M059J (cell line): ENCODE data around the gene SFXN5. TPM values are rescaled to one million over a fixed set of nuclear protein-coding genes. Genes with fewer than 3 reads are reported as not detected.
A peak's percentile ranks its signal among the peaks of the same experiment; 100 is the strongest.

Experiments
- DNase-seq: peaks from one replicate; pipeline ENCODE4 v3.0.0-alpha.2; 2012; ENCODE audit warnings: low read depth
- total RNA-seq: library from RNA; depleted of rRNA; stranded (reverse); fragments of >200 nt; shearing (Covaris generic); gene quantifications from 2 replicates; pipeline ENCODE4 v1.2.3, GENCODE V29; 2014

Gene SFXN5
- total RNA-seq, 1 experiment from 2014 or later, result 17.3 TPM

DNA sequence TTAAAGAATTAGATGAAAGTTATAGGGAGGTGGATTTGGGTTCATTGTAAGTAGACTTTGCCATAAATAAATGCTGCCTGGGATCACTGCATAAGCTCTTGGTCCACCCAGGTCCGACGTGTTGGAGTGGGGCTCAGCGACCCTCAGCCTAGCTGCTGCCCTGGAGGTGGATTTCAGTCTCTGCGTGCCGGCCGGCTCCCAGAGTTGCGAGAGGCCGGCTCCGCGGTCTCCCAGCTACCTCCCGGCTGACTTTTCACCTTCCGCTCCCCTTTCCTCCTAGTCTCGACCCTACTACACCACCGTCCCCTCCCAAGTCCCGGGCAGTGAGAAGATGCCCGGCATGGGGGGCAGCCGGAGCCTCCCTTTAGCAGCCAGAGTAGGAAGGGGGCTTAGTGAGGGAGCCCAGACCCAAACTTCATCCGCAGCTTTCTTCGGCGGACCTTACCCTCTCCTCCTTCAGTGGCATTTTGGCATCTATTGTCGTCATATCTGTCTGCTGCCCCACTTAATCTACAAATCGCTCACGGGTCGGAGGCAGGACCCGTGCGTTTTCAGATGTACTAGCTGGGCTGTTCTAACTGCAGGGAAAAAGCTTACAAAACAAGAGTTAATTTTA is 146.1 kb downstream of the SFXN5 start:
- DNase-seq, result no peak

DNA sequence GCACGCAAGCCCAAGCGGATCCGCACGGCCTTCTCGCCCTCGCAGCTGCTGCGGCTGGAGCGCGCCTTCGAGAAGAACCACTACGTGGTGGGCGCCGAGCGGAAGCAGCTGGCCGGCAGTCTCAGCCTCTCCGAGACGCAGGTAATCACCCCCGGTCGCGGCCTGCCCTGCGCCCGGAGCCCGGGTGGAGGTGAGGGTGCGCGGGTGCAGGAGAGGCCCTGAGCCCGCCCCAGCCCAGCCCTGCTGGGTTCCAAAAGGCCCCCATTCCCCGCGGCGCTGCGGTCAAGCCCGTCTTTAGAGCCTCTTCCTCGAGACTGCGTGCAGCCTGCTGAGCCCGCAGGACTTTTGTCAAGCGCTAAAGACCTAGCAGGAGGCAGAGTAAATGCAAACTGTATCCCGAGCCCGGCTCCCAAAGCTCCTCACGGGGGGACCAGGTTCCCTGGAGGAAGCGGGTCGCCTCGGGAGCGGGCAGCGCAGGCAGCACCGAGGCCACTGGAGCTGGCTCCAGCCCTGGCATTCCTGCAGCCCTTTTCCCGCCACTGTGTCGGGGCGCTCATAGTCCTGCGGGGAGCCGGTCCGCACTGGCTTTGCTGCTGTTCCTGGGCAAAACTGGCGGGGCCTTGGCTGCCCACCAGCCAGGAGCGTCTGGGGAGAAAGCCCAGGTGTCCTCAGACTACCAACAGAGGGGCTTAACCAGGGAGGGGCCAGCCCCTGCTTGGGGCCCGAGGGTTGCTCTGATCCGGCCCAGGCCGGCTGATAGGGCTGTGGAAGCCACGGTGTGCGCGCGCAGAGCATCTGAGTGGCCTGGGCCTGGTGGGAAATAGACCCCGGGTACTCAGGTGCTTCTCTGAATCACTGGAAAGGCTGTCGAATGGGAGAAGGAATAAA is 146.9 kb downstream of the SFXN5 start:
- no peak for DNase-seq

DNA sequence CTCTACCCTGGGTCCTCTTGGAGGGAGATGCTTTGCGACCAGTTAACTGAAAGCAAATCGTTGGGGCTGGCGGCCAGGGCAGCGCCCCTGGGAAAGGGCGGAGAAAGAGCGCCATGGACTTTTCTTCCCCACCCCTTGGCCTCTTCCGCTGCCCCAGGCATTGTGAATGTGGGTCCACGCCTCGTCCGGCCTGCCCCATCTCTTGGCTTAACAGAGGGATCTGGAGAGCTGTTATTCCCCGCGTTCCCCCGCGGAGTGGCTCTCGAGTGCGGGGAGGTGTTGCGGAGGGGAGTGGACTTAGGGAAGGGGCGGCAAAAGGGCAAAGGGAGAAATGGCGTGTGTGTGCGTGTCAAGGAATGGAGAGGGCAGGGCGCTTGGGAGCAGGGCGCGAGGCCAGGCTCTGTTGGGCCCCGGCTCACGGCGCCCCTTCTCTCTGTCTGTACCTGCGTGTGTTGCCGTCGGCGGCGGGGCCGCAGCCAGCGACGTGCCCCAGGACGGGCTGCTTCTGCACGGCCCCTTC is 147.6 kb downstream of the SFXN5 start:
- DNase-seq, result no peak

DNA sequence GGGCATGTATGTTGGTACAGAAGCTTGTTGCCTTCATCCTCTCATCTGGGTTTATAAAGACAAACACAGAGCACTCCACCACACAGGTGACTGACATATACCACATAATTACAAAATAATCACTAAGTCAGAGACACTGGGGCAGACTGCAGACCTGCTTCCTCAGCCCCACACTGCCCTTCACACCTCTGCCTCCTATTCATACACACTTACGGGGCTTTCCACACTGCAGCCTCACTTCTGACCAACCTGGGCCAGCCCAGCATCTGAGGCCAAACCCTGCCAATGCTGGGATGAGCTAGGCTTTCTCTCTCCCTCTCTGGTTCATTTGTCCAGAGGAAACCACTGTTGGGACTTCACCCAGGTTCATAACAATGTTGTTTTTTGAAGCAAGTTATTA is 149.7 kb downstream of the SFXN5 start:
- no peak for DNase-seq

DNA sequence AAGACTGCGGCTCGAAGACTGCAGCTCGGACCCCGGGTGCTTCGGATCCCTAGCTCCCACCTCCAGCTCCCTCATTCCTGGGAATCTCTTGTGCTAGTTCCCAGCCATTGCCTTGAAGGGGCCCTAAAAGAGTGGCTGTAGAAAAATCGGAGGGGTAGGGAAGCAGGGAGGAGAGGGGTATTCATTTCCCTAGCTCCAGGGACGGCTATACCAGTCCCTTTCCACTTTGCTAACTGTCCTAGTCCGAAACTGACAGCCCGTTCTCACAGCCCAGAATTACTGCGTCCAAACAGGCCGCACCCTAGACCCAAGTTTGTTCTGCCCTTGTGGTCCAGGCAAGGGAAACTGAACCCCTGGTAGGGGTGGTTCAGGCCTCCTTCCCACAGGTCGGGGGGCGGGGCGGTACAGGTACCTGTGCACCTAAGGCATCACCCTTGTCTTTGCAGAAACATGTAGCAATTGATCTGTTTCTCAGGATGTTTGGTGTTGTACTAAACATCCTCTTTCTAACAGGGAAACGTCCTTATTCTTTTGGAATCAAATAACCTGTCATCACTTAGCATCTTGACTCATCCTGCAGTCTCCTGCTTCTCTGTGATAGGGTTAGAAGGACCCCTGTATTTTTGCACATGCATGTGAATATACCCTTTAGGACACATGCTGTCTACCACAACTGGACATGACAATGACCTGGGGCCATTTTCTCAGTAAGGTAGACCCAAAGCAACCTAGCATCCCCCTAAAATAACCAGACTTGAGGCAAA is 150.2 kb downstream of the SFXN5 start:
- DNase-seq, result no peak

DNA sequence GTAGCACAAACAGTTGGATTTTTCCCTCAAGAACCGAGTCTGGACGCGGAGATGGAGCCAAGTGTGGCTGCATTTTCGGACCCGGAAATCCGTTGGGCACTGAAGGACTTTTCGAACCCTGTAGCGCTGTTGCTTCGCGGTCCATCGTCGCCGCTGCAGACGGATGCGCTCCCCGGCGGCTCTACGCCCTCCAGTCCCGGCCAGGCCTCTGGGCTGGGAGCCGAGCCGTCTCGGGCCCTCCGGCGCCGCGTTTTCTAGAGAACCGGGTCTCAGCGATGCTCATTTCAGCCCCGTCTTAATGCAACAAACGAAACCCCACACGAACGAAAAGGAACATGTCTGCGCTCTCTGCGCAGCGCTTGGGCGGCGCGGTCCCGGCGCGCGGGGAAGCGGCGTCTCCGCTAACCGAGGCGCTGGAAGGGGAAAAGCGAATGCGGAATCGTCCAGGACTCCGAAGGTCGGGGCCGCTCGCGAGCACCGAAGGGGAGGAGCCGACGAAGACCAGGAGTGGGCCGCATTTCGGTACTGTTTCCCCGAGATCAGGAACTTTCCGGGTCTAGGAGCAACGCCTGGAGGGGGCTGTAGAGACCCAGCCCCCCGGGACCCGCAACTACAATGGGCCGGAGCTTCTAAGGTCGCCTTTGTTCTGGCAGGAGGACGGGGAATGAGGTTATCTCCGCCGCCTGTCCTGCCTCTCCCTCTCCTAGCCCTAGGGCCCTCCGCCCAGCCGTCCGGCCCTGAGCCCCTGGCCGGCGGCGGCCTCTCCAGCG is 151.0 kb downstream of the SFXN5 start:
- peak; percentile 22 for DNase-seq

DNA sequence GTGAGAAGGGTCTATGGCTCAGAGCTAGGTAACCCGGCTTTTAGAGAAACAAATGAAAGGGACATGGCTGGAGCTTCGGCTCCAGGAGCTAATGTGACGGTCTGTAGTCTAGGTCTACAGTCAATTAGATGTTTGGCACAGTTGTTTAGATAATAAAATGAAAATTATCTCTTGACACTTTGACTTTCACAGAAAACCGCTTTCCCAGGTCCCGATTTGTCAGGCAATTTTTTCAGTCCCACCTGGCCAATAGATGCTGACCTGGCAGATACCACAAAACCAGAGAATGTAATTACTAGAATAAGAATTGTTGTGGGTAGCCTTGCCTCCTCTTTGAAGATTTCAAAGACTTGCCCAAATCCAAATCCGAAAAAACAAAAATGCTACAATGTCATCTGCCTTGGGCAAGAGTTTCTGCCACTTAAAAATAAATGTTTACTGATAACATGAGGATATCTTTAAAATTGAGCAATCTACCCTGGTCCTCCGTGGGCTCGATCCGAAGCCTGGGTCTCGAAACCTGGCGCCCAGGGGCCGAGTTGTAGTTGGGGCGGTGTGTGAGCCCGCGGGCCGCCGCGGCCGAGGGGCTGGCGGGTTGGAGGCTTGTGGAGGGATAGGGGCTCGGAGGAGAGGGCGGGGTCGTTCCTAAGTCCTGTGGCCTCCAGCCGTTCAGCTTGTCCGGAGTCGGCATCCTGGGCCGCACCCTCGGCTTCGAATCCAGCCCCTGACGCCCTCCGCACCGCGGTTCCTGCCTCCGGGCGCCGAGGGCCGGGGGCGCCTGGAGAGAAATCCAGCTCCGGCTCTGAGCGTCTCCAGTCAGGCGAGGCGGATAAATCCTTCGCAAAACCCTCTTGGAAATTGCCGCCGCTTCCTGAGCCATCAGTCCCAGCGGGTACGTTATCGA is 151.8 kb downstream of the SFXN5 start:
- no peak for DNase-seq

DNA sequence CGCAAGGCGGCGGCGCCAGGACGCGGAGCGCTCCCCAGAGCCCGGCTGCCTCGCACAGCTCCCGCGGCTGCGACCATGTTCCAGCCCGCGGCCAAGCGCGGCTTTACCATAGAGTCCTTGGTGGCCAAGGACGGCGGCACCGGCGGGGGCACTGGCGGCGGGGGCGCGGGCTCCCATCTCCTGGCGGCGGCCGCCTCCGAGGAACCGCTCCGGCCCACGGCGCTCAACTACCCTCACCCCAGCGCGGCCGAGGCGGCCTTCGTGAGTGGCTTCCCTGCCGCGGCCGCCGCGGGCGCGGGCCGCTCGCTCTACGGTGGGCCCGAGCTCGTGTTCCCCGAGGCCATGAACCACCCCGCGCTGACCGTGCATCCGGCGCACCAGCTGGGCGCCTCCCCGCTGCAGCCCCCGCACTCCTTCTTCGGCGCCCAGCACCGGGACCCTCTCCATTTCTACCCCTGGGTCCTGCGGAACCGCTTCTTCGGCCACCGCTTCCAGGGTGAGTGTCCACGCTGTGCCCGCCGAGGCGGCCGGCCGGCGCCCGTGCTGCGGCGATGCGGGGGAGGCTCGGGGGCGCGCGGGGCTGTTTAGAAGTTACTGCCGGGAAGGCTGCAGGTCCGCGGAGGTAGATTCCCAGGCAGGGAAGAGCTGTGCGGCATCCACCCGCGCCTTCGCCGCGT is 153.5 kb downstream of the SFXN5 start:
- DNase-seq, result no peak

DNA sequence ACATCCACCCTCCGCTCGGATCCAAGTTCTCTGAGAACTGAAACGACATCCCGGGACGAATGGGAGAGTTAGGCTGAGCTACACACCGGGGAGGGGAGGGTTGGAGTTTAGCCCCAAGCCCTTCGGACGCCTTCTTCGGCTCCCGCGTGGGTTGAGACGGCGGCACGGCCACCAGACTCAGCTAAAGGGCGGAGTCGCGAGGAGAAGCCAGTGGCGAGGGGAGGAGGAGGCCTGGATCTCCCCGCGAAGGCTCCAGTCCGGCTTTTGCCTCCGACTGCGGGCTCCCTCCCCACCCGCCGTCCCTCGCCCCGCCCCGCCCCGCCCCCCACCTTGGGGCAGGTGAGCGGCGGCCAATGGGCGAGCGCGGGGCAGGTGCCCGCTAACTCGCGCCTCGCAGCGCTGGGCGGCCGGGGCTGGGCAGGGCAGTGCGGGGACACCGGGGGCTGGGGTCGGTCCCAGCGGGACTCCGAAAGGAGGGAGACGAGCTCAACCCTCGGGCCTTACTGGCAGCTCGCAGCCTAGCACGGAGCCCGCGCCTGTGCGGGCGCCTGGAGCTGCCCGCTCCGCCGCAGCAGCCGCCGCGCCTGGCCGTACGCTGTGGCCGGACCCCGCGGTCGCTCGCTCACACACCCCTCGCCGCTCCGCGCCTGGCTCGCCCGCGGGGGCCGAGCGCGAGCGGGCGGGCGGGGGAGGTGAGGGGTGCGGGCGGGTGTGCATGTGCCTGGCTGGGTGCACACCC is 154.2 kb downstream of the SFXN5 start, which contains the start of gene EMX1:
EMX1 (plus strand) TSS at position 382 of the 739 bp plus-strand sequence; CDS start at position 716, 334 bp downstream.
- peak; percentile 62 for DNase-seq

DNA sequence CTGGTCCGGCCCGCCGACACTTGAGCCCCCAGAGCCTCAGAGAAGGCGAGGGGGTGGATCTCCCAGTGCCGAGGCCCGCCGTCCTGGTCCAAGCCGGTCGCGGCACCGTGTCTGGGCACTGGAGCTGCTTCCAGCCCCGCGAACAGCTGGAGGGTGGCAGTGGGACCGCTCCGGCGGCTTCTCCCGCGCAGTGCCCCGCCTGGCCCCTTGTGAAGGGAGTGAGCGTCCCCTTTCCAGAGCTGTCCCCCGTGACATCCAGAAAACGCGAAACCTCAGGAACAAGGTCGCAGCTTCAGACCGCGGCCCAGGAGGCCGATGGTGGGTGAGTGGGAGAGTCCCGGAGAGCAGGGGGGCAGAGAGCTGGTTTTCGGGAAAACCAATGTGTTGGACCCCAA is 154.8 kb downstream of the SFXN5 start:
- no peak for DNase-seq

DNA sequence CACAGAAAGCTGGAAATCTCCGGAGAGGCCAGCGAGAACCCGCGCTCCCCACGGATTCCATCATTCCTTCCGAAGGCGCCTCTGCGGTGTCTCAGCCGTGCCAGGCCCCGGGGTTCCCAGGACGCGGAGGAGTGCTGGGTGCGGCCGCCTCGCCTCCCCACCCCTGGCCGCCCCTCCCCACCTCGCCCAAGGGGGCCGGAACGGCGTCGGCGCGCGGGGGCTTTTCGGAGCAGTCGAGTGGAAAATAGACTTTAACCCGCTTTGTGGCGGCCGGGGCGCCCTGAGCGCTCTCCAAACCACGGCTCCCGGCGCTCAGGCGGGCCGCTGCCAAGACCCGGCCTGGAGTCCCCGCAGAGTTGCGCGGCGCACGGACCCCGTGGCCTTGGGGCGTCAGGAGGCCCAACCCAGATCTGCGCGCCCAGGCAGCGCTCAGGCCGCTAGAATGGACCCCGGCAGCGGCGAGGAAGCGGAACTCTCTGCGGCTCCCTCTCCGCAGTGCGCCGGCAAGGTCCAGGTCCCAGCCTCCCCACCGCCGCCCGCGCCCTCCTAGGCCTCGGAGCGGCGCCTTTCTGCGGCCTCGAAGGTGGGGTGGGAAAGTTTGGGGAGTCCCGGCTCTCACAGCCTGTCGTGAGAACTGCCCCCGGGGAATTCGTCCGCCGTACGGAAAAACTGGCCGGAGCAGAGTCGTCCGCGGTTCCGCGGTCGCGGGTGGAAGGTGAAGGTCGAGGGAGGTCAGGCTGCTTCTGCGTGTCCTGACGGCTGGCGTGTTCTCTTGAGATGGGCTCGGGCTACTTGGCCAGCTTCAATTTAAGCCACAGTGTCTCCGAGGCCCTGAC is 155.4 kb downstream of the SFXN5 start:
- peak; percentile 56 for DNase-seq

DNA sequence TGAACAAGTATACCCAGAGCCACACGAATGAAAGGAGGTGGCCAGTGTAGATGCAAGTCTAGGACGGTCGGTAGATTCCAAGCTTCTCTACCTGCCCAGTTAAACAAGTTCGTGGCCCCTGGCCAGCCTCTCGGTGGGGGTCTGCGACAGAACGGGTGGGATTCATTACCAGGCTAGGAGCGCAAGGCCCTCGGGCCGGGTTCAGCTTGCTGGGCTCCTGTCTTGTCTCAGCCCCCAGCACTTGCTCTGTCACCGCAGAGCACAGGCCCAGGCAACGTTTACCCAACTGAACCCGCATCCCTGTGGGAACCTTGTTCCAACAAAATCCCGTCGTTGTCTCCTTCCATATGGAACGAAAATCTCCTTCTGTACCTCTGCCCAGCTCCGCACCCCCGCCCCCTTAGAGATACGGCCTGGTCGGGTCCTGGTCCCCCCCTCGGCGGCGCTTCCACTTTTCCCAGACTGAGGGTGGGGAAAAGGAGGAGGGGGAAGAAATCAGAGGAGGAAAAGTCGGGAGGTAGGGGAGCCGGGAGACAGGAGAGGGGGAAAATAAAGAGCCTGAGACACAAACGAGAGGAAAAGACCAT is 156.1 kb downstream of the SFXN5 start:
- DNase-seq, result no peak

DNA sequence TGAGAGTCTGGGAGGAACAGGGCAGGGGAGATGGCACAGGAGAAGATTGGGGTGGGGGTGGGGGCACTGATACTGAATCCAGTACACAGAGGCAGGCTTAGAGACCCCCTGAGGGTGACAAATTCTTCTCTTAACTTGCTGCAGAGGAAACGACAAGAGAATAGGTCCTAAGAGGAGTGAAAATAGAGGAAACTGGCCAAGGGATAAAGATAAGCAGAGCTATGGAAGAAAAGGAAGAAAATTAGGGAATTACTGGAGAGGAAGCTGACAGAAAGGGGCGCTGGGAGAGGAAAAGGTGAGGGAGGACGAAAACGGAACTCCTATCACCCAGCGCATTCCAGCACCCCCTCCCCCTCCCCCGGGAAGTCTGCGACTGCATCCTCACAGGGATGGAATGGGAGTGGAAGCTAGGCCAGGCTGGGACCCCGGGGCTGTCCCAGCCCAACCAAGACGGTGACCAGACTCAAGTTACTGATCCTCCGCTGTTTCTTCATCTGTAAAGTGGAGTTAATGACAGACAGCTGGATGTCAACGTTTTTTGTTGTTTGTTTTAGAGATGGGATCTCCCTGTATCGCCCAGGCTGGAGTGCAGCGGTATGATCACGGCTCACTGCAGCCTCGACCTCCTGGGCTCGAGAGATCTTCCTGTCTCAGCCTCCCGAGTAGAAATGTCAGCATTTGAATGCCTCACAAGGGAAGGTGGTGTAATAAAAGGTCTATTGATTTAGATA is 156.8 kb downstream of the SFXN5 start:
- DNase-seq, result no peak

DNA sequence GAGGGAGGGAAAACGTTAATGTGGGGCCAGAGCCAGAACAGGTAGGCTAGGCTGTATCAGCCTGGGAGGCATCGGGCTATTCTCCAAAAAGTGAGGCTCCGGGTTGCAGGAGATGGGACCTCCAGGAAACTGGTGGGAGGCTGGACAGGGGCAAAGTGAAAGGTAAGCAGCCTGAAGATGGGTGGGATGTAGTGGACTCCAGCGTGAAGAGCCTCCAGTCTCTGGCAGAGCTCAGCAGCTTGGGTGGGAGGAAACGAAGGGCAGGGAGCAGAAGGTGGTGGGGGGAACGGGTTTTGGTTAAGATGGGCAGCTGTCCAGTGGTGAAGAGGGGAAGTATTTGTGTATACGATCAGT is 157.3 kb downstream of the SFXN5 start:
- DNase-seq, result no peak

DNA sequence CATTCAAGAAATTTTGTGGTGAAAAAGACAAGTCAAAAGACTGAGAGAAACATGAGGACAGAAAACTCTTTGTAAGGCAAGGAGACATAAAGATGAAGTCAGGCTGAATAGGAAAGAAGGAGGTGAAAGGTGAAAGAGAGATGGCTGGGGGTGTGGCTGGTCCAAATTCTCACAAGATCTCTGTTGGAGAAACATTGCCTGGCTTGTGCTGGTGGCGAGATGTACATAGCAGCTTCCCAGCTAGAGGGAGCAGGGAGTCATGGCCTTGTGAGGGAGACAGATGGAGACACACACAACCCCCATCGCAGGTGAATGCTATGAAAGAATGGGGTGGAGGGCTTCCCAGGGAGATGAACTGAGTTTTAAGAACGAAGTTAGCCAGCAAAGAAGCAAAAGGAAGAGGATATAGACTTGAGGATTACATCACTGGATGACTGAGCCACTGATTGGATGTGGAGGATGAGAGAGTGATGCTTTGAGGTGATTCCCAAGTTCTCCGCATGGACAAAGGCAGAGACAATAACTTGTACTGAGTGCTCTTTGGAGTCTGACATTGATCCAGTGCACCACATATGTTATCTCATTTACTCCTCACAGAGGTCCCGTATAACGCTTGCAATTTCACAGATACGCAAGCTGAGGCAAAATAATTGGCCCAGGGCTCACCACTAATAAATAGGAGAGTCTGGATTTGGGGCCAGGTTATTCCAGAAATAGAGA is 157.9 kb downstream of the SFXN5 start:
- DNase-seq, result no peak

DNA sequence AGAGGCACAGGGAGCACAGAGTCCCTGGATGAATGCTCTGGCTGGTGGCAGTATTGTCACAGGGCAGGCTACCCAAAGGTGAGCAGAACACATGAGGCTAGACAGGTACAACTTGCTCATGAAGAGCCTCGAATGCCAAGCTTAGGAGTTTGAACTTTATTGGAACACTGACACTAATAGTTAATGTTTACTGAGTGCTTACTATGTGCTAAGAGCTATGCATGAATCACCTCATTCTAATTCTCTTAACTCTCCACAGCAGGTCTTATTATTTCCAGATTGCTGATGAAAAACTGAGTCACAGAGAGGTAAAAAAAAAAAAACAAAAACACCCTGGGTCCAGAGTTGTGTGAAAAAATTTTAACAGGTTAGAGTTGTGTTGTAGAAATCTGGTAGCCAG is 160.3 kb downstream of the SFXN5 start:
- no peak for DNase-seq

DNA sequence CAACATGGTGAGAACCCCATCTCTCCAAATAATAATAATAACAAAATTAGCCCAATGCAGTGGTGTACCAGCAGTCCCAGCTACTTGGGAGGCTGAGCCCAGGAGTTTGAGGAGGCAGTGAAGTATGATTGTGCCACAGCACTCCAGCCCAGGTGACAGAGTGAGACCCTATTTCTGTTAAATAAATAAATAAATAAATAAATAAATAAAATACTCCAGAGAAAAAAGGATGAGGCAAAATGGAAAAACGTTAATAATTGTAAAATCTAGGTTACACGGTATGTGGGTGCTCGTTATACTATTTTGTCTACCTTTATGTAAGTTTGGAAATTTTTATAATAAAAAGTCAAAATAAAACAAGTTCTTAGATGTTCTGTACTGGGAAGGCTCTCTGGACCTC is 162.8 kb downstream of the SFXN5 start:
- no peak for DNase-seq
